Activated CD4-positive, alpha-beta T cell treated with anti-CD3 and anti-CD28 coated beads, Interleukin-2, amount 50 U/mL, for 16 hours (primary cell): Measurements from ENCODE around the gene NSUN5.
"Not testable (repeated sequence)": the region's sequence is repeated elsewhere in the genome, so short reads cannot be mapped to it uniquely, and the experiment has no call there.

Experiments used
- DNase-seq: peaks from one replicate; pipeline ENCODE4 v3.0.0-alpha.2; 2020

Gene NSUN5

DNA sequence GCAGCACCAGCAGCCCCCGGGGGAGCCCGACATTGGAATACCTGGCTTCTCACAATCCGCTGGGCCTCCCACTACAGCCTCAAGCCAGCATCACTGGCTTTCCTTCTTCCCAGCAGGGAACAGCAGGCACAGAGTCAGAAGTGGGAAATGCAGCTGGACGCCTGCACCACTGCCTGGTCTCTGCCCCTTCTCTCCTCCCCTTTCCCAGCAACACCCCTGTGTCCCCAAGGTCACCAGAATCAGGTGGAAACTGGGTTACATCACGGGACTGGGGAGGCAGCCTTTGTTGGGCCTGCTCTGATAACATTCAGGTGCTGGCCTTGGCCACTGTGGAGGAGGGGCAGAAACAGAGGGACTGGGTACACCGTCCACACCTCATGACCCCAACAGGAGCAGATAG, 16.8 kb upstream of the NSUN5 start:
- not testable (repeated sequence) for DNase-seq

DNA sequence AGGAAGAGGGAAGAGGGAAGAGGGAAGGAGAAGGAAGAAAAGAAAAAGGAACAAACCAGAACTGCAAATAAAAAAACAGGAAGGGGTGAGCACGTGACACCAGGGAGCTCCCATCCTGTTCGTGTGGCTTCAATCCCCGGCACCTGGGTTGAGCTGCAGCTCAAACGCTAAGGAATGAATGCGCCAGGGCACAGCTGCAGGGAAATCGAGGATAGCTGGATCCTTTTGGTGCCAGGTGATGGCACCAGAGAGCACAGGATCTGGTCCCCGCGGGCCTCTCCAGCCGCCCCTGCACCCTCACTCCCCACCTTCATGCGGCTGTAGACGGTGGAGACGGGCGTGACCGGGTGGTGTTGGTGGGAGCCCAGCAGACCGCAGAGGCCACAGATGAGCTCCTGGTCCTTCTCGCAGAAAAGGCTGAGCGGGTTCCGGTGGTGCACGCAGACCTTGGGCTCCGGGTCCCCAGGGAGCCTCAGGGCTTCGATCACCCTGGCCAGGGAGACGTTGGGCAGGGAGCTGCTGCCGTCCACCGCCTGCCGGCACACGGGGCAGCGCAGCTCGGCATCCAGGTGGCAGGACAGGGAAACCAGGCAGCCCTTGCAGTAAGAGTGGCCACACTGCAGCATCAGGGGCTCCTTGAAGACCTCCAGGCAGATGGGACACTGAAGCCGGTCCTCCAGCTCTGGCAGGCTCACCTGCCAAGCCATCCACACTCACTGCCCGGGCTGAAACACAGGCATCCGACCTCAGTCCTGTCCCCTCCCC, 15.6 kb upstream of the NSUN5 start:
- peak; percentile 54 for DNase-seq

DNA sequence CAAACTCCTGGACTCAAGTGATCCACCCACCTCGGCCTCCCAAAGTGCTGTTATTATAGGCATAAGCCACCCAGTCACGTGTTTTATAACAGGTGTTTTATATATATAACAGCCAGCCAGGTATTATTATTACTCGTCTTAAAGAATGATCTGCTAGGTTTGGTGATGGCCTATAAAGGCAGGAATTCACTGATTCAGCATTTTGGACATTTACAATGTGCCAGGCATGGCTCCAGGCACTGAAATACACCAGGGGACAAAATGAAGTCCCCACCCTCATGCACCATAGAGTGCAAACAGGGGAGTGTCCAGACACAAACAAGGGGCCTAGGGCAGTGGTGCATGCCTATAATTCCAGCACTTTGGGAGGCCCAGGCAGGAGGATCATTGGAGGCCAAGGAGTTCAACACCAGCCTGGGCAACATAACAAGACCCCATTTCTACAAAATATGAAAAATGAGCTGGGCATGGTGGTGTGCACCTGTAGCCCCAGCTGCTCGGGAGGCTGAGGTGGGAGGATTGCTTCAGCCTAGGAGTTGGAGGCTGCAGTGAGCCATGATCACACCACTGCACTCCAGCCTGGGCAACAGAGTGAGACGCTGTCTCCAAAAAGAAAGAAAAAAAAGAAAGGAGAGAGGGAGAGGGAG, 14.9 kb upstream of the NSUN5 start:
- not testable (repeated sequence) for DNase-seq

DNA sequence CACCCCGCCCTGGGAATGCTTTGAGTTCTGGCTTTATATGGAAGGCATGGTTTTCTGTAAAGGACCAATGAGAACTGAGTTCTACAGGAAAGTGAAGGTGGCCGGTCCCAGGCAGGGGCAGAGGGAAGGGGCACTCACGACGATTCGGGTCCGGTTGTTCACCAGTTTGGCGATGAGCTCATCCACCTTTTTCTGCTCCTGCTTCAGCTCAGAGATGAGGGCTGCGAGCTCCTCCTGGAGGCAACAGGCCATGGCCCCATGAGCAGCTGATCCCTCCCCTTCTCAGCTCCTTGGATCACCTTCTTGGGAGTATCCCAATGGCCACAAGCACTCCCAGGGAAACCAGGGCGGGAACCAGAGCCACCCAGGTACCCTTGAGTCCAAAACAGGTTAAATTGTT, 11.4 kb upstream of the NSUN5 start:
- DNase-seq = not testable (repeated sequence)

DNA sequence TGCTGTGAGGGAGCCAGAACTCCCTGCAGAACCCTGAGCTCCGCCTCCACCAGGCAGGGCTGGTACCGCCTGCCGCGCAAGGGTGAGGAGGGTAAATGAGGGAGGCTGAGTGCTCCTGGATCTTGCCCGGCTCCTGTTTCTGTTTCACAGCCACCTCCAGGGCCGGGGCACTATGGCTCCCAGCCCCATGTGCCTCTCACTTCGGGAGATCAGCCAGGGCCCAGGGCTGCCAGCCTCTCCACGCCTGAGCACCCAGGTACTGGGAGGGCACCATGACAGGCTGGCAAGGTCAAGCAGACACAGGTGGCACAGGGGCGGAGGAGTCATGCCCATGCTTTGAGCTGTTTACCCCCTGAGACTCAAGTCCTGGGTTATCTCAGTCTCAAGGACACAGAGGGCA, 10.9 kb upstream of the NSUN5 start:
- not testable (repeated sequence) for DNase-seq

DNA sequence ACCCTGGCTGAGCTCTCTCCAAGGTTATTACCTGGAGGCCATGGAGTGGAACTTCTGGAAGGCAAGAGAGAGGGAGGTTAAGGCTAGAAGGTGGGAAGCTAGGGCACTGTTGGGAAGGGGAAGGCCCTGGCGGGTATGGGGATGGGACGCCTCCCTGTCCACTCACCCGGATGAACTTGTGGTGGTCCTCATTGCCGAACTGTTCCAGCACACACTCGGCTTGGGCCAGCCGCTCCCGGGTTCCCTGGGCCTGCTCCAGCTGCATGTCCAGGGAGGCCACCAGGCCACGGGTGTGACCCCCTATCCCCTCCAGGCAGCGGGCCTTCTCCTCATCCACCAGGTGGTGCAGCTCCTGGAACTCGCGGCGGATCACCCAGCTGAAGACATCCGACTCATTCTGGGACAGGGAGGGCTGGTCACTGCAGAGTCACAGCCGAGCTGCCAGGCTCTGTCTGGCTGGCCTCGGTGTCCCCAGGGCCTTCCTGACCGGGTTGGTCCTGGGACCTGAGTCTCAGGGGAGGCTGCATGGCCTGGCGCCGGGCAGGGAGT, 10.1 kb upstream of the NSUN5 start:
- DNase-seq = not testable (repeated sequence)

DNA sequence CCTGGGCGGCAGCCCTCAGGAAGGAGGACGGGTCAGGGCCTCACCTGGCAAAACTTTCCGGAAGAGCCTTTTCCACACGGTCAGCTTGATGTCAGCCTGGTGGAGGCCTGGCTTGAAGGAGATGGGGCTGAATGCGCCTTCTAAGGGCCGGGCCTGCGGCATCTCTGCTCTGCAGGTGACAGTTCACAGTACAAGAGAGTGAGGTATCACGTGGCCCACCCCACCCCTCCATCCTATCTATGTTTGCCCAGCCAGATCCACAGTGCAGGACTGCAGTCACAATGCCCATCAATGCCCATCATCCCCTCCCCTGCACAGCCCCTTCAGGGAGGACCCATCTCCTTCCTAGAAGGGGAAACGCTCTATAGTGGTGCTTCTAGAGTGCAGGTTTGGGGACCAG, 7.9 kb upstream of the NSUN5 start:
- DNase-seq = no peak

DNA sequence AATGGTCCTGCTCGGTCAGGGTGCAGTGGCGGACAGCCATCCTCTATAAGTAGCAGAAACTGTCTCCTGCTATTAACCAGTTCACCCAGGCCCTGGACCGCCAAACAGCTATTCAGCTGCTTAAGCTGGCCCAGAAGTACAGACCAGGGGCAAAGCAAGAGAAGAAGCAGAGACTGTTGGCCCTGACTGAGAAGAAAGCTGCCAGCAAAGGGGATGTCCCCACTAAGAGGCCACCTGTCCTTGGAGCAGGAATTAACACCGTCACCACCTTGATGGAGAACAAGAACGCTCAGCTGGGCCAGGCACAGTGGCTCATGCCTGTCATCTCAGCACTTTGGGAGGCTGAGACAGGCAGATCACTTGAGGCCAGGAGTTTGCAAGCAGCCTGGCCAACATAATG, 5.6 kb upstream of the NSUN5 start:
- no peak for DNase-seq

DNA sequence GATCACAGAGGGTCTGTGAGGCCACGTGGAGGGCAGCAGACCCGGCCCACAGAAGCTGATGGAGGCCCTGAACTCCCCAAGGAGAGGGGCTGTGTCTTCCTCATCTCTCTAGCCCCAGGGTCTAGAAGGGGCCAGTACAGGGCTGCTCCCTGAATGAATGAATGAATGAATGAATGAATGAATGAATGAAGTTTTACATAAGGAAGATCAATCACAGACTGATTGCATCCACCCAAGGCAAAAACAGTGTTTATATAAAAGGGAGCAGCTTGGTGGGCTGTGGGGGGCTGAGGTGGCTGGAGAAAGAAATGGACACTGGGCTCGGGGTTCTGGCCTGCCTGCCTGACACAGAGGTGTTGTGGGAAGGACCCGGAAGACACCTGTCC, 4.9 kb upstream of the NSUN5 start:
- DNase-seq = no peak

DNA sequence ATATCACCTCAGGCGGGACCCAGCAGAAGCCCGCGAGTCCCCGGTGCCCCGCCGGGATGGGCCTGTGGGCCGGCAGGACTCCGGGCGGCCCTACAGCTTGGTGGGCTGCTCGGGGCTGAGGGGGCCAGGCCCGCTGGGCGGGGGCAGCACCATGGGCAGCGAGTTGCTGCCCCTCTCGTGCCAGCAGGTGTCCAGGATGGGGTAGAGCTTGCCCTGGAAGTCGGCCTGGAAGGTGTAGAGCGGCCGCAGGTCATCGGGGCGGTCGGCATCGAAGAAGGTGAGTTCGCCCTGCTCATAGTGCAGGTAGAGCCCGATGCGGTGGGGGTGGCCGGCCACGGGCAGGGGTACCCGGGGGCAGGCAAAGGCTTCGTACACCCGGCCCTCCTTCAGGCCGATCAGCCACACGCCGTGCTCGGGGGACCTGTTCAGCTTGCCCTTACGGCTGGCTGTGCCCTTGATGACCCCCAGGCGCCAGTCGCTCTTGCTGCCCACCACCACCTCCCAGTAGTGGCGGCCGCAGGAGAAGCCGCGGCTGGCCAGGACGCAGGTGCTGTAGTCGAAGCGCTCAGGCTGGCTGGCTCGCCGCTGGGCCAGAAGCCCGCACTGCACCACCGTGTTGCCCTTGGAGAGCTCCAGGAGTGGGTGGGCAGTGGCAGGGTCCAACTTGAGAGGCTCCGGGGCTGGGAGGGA, 4.3 kb upstream of the NSUN5 start:
- no peak for DNase-seq

DNA sequence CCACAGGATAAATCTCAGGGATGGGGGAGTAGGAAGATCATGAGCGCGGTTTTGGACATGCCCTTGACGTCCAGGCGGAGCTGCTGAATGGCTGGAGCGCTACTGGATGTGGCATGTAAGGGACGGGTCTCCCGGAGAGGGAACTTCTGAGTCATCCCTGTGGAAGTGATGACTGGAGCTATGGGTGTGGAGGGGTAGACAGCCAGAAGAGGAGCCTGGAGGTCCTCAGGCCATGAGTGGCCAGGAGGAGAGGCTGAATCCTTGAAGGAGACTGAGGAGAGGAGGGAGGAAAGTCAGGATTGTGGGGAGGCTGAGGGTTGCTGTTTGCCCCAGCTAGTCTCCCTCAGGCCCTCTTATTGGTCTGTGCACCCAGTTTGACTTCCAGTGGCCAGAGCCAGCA, 2.8 kb upstream of the NSUN5 start:
- DNase-seq = not testable (repeated sequence)

DNA sequence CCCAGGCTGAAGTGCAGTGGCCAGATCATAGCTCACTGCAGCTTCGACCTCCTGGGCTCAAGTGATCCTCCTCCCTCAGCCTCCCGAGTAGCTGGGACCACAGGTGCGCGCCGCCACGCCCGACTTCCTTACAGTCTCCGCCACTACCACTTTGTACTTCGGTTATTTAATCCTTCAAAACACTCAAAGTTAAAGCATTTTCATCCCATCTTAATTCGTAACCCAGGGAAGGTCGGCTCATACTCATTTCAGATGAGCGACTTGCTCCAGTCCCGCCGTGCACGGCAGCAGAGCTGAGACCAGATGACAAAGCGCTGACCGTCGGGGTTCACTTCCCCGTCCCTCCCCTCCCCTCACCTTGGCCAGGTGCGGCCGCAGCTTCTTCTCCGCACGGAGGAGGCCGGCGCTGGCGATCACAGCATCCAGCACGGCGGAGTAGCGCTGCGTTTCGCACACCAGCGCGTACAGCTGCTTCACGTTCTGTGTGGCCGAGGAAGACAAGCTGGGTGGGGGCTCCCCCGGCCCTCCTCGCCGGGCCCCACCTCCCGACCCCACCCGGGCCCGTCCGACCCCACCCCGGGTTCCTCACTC, 457 bp downstream of the NSUN5 start:
- DNase-seq = no peak

DNA sequence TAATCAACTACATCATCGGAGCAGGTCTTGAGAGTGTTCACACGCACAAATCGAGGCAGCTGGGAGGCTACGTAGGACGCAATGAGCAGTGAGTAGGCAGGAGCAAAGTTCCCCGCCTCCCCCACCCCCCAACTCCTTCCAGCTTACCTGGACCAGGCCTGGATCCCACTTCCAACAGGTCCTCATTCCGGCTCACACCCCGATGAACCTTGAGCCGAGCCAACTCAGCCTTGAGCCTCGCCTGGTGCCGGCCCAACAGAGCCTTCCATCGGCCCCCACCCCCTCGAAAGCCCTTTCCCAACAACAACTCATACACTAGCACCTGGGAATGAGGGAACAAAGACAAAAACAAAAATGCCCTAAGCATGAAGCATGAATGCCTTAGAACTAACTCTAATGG, 1.2 kb downstream of the NSUN5 start:
- DNase-seq = no peak

DNA sequence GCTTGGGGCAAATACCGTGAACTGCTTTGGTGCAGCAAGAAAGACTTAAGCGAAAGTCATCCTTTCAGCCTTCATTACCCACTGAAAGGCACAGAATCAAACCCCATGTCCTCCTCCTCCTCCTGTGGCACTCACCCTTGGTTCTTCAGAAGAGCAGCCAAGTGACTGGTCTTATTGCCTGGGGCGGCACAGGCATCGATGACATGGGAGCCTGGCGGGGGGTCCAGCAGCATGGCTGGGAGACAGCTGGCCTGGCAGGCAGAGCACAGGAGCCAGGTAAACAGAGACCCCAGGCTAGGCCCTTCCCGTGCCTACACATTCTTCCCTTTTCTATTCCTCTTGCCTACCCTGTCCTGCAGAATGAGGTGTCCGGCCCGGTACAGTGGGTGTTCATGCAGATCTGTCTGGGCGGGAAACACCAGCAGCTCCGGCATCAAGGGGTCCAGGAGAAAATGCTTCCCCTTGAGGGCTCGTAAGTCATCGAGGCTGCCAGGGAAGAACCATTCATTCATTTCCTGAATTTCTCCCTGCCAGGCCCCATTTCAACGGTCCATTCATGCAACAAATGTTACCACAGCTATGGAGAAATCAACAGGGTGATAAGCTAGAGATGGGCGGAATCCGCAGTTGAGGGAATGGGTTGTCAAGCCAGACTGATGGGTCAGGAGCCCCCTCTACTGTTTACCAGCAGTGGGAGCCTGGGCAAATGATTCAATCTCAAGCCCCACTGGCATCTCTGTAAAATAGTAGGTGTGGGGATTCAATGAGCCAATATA, 3.8 kb downstream of the NSUN5 start:
- not testable (repeated sequence) for DNase-seq

DNA sequence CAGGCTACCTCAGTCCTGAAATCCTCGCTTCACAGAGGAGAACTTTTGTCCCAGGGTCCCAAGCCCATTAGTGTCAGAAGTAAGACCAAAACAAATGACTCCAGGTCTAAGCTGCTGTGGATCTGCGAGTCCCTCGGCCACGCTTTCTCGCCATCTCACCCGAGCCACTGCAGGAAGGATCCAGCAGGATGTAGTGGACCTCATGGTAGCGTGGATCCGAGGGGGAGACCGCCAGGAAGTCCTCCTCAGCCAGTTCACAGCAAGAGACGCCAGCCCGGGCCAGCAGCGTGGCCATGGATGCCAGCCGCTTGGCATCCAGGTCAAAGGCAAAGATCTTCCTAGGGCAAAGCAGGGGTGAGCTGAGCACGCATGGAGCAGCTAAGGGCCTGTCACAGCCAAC, 4.6 kb downstream of the NSUN5 start:
- DNase-seq = no peak

DNA sequence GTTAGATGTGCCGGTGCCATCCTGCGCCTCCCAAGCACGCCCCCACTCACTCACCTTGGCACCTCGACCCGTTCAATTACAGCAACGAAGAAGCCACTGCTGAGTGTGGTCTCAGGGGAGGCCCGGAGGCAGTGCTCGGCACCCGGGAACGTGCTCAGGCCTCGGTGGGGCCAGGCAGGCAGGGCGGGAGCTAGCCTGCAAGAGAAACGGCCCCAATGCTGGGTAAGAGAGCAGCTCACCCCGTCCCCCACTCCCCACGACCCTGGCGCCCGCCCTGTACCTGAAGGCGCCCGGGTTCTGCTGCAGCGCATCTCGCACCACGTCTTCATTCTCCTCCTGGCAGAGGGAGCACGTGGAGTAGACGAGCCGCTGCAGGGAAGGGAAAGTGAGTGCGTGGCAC, 5.1 kb downstream of the NSUN5 start:
- no peak for DNase-seq

DNA sequence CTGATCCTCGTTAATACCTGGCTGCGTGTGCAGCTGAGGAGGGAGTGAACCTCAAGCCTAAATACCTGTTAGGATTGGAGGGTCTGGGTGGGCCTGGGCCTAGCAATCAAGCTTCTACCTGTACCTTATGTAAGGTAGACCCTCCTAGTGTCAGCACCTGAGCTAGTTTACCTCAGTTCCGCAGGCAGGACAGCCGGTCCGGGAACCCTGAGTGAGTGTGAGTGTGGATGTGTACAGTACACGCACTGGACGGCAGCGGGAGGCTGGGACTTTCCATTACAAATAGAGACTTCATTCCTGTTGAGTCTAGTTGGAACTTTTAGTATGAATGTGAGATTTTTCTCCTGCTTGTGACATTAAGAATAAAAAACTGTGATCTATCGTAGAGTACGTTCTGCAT, 5.8 kb downstream of the NSUN5 start:
- DNase-seq = not testable (repeated sequence)

DNA sequence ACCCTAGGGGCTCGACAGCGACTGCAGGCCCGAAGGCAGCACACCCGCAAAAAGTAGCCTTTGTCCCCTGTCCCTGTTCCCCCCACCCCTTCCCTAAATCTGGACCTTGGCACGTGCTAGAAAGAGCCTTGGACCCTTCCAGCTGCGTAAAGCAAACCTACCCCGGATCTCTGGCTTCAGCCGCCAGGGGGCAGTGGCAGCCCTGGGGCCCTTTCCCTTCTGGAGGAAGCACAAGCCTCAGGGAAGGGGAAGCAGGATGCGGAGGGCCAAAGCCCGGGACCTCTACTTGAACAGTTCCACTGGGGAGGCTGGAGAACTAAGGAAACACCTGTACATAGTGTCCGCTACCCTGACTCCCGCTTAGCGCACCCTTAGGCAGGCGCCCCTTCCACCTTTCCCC, 7.5 kb downstream of the NSUN5 start:
- DNase-seq = not testable (repeated sequence)

DNA sequence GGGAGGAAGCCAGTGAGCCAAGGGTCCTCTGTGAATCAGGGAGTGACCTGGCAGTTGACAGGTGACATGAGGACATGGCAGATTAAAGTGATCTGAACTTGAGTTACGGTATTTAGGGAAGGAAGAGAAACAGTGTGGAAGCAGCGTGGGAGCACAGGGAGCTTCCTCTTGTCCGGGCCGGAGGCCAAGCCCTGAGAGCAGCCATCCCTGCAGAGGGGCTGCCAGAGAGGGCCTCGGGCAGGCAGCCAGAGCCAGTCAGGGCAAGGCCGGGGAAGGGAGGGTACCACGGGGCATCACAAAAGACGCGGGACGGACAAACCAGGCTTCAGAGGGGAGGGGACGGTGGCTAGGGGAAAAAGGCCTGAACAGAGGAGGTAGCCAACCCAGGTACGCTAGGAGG, 8.8 kb downstream of the NSUN5 start:
- not testable (repeated sequence) for DNase-seq

DNA sequence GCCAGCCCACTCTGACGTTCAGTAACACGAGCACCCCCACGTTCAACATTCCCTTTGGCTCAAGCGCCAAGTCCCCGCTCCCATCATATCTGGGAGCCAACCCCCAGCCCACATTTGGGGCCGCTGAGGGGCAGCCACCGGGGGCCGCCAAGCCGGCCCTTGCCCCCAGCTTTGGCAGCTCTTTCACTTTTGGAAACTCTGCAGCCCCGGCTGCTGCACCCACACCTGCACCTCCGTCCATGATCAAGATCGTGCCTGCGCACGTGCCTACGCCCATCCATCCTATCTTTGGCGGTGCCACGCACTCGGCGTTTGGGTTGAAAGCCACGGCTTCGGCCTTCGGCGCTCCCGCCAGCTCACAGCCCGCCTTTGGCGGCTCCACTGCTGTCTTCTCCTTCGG, 10.9 kb downstream of the NSUN5 start:
- DNase-seq = not testable (repeated sequence)

DNA sequence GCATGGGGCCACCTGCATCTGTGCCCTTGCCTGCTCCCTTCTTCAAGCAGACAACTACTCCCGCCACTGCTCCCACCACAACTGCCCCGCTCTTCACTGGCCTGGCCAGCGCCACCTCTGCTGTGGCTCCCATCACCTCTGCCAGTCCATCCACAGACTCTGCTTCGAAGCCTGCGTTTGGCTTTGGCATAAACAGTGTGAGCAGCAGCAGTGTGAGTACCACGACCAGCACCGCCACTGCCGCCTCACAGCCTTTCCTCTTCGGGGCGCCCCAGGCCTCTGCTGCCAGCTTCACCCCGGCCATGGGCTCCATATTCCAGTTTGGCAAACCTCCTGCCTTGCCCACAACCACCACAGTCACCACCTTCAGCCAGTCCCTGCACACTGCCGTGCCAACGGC, 11.4 kb downstream of the NSUN5 start:
- DNase-seq = not testable (repeated sequence)

DNA sequence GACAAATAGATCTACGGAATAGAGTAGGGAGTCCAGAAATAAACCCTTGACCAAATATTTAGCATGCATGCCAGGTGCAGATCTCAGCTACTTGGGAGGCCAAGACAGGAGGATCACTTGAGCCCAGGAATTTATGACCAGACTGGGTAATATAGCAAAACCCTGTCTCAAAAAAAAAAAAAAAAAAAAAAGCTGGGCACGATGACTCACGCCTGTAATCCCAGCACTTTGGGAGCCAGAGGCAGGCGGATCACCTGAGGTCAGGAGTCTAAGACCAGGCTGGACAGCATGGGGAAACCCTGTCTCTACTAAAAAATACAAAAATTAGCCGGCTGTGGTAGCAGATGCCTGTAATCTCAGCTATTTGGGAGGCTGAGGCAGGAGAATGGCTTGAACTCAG, 31.4 kb downstream of the NSUN5 start:
- not testable (repeated sequence) for DNase-seq

DNA sequence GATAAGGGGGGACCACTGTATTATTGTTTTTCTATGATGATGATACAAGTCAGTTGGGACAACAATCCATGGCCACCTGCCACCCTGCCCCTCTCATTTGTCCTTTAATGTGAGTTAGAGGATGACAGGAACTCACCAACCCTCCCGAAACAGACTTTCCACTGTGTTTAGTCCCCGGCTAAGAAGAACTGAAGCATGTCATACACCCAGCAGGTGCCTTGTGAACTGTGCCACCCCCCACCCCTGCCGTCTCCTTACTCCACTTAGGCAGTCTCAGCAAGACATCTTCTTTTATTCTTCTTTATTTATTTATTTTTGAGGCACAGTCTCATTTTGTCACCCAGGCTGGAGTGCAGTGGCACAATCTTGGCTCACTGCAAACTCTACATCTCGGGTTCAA, 40.8 kb downstream of the NSUN5 start:
- DNase-seq = not testable (repeated sequence)
